ENCODE measurements around the gene MAL.

The MAL gene

GRCh38 chr2:95039978-95040377, 14.5 kb downstream of the MAL start:
- no peak overlapping the region for H3K4me3 ChIP-seq (ENCODE audit: low read depth, low read length)
- TF ChIP-seq CTCF (IDR thresholded peaks at IDR 0.05; ENCODE audit: borderline replicate concordance, insufficient read depth, low read depth, low read length): no peak

- no peak overlapping the region for H3K4me3 ChIP-seq (ENCODE audit: low read depth, low read length)
- no peak for TF ChIP-seq CTCF (IDR thresholded peaks at IDR 0.05; ENCODE audit: borderline replicate concordance, insufficient read depth, low read depth, low read length)
These were observed 14.9 kb downstream of the MAL start for GRCh38 chr2:95040426-95040825.

GRCh38 chr2:95041060-95041823, 15.7 kb downstream of the MAL start:
- H3K4me3 ChIP-seq (ENCODE audit: low read depth, low read length): no peak overlapping the region
- TF ChIP-seq CTCF (IDR thresholded peaks at IDR 0.05; ENCODE audit: borderline replicate concordance, insufficient read depth, low read depth, low read length): no peak

GRCh38 chr2:95041824-95042442, 16.4 kb downstream of the MAL start:
- no peak overlapping the region for H3K4me3 ChIP-seq (ENCODE audit: low read depth, low read length)
- TF ChIP-seq CTCF (IDR thresholded peaks at IDR 0.05; ENCODE audit: borderline replicate concordance, insufficient read depth, low read depth, low read length): no peak

GRCh38 chr2:95042472-95043271, 17.2 kb downstream of the MAL start:
- TF ChIP-seq CTCF (IDR thresholded peaks at IDR 0.05; ENCODE audit: borderline replicate concordance, insufficient read depth, low read depth, low read length): no peak

GRCh38 chr2:95043300-95044093, 18.0 kb downstream of the MAL start:
- no peak overlapping the region for H3K4me3 ChIP-seq (ENCODE audit: low read depth, low read length)
- no peak for TF ChIP-seq CTCF (IDR thresholded peaks at IDR 0.05; ENCODE audit: borderline replicate concordance, insufficient read depth, low read depth, low read length)

More at GRCh38 chr2:95042472-95043271, 17.2 kb downstream of the MAL start:
- H3K4me3 ChIP-seq (ENCODE audit: low read depth, low read length): no peak overlapping the region

Data from GM12875 (cell line).